ENCODE data around the gene IMPDH1.

- TF ChIP-seq TCF4 (CRISPR knock-in tag; IDR thresholded peaks at IDR 0.05; ENCODE audit: borderline replicate concordance) (no peak), ZC3H10 (CRISPR knock-in tag; IDR thresholded peaks at IDR 0.05) (no peak), TSHZ2 (CRISPR knock-in tag; IDR thresholded peaks at IDR 0.05) (no peak), RARB (CRISPR knock-in tag; IDR thresholded peaks at IDR 0.05) (no peak), CREB5 (CRISPR knock-in tag; IDR thresholded peaks at IDR 0.05; ENCODE audit: low read depth) (no peak)
These were observed 25.1 kb downstream of the IMPDH1 start for GRCh38 chr7:128384726-128385125.

Data from SK-N-SH treated with all-trans-retinoic acid at 6 μM for 48 hours (cell line).